SKM-1 (cell line): ENCODE results near the gene OAT.
A peak's percentile ranks its signal among the peaks of the same experiment; 100 is the strongest.

ENCODE experiments used
- DNase-seq: peaks from one replicate; lab custom pipeline; 2025; ENCODE audit not compliant: unreplicated experiment; lab: John Stamatoyannopoulos, UW

The OAT gene

DNA sequence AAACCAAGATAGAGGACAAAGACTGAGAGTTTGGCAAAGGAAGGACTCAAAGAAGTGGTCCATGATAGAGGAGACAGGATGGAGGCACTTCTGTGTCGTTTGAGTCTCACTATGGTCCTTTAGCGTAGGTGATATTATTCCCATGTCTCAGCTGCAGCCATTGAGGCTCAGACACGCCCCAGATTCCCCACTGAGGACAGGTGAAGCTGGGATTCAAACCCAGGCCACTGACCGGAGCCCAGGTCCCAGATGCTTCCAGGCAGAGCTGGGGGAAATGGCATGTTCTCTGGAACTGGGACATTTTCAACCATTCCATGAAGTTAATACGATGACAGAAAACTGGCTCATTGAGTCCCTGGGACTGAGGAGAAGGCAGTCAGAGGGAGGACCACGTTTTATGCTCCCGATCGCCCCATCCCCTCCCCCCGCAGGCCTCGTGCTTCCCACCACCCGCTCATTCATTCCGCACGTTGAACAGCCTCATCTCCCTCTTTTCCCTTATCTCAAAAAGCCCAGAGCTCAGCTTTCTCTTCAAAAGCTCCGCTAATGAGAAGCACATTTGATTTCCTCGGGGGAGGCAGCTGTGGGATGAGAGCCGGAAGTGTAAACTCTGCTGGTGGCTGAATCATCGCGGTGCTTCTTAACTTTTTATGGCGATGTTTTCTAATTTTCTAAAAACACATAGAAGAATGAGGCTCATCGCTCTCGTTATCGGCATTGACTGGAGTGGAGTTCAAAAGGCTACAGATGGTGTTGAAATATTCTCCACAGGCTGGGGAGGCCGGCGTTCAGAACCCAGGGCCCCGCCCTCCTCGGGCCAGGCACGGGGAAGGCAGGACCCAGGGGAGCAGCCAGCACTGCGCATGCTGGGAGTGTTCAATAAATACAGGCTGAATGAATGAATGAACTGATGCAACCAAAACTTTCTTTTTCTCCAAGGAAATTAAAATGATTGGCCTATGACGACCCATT lies 64.0 kb downstream of the OAT start:
- DNase-seq: peak; percentile 27

- DNase-seq: no peak
Measured at GRCh38 chr10:124353896-124354295, 64.8 kb downstream of the OAT start.

GRCh38 chr10:124353091-124353815 lies 65.5 kb downstream of the OAT start:
- DNase-seq: no peak

DNA sequence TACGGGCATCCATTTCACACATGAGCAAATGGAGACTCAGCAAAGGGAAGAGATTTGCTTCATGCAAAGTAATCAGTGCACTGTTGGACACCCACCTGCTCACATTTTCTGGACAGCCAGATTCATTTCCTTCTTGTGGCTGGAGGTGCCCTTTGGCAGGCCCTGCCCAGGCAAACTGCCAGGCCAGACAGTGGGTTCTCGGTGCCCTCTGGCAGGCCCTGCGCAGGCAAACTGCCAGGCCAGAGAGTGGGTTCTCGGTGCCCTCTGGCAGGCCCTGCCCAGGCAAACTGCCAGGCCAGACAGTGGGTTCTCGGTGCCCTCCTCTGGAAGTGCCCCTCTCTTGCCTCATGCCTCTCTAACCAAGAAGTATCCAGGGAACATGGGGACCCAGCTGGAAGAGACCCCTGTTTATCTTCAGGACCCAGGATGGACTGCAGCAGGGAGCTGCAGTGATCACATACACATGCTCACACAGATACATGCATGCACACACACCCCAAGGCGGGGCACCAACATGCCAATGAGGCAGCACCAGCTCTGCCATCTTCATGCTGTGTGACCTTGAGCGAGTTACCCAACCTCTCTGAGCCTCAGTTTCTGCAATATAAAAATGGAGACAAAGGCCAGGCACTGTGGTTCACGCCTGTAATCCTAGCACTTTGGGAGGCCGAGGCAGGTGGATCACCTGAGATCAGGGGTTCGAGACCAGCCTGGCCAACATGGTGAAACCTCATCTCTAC lies 67.1 kb downstream of the OAT start:
- DNase-seq: no peak

DNA sequence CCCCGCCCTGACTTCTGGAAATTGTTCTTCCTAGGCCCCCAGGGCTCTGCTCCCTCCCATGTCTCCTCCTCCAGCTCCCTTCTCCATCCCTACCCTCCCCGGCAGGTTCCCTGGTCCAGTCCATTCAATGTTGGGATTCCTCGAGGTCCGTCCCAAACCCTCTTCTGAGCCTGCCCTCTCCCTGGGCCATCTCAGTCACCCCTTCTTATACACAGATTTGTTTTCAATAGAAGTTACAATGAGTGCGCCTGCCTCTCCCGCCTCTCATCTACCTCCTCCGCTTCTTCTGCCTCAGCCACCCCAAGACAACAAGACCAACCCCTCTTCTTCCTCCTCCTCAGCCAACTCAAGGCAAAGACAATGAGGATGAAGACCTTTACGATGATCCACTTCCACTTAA lies 67.9 kb downstream of the OAT start:
- no peak for DNase-seq

GRCh38 chr10:124349996-124350280 lies 68.8 kb downstream of the OAT start:
- DNase-seq: no peak

DNA sequence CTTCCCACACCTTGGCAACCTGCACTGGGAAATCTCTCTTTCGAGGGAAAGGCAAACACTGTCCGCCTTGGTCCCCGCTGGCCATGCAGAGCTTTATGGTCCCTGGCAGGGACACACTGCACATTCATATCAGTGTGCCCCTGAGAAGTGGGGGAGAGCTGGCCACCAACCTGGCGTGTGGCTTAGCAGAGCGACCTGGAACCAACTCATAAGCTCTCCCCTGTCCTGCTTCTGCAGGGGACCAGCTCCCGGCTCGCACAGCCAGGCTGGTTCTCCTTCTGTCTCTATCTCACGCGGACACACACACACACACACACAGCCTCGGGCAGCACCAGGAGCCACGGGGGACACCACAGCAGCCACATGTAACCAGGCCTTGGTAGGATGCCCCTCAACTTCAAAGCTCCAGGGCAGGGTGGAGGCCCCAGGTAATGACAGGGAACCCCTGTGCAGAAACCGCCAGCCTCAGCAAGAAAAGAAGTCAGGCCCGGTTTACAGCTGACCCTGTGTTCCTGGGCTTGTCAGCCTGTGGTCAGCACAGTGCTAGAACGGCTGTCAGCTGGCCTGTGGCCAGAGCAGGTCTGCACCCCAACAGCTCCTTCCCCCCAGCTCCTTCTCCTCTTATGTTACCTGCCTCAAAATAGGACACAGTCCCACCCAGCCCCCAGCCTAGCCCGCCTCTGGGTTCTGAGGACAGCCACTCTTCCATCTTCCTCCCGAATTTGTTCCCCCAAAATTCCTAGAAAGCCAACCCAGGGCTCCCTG lies 69.3 kb downstream of the OAT start:
- no peak for DNase-seq

- DNase-seq: no peak
Measured at GRCh38 chr10:124348801-124349200, 69.9 kb downstream of the OAT start.

DNA sequence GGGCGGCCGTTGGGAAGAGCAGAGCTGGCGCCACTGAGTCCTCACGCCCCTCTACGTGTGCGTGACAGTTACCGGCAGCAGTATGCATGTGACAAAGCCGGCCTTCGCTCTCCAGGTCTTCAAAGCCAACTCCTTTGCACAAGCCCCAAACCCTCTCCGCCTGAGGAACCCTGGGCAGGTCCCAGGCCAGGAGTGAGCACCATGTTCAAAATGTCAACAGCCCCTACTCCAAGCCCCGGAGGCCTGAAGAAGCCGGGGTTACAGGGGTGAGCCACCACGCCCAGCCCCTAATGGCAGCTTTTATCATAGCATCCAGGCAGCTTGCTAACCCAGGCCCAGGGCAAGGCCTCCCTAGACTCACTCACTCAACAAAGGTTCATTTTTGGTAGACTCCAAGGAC lies 70.8 kb downstream of the OAT start:
- DNase-seq: no peak
